ENCODE results near the gene ASTN2. TPM values are rescaled to one million over a fixed set of nuclear protein-coding genes. Genes with fewer than 3 reads are reported as not detected.
A peak's percentile ranks its signal among the peaks of the same experiment; 100 is the strongest.

ASTN2 gene
- total RNA-seq, 1 experiment from 2014 or later, result 4.8 TPM

DNA sequence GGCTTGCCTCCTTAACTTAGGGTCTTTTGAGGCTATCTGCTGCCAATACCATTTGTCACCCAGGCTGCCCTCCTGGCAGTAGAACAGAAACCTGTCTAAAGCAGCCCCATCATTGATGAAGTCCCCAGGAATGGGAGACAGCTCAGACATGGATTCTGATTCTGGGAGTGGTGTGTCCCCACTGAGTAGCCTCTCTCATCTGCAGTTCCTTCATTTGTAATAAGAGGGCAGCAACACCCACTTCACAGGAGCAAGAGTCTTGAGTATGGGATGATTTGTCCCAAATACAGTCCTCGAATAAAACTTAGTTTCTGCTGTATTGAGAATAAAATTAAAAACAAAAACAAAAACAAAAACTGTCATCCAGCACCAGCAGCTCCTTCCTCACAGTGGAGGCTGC lies 167.6 kb downstream of the ASTN2 start:
- DNase-seq (ENCODE audit: low read depth, low spot score) (no peak), ATAC-seq (no peak)
- Histone ChIP-seq H3K36me3 (ENCODE audit: control insufficient read depth in 1 of 2, insufficient read depth in 2 of 2, low read length in 2 of 2) (no peaks in the 10 kb centered on the region), H3K9ac (ENCODE audit: low read length) (no peak overlapping the region), H2AFZ (ENCODE audit: low read depth, low read length, poor library complexity, severe bottlenecking) (no peak overlapping the region), H3K9me3 (ENCODE audit: control insufficient read depth in 1 of 2, insufficient read depth in 1 of 2, low read depth in 1 of 2, low read length in 2 of 2) (peaks cover 0 to 4% of the 10 kb centered on the region in 2 experiments; a peak in 2 of 4 replicates), H3K79me2 (ENCODE audit: insufficient read depth, low read length) (no peaks in the 10 kb centered on the region), H3K27me3 (ENCODE audit: insufficient read depth, low read length) (no peaks in the 10 kb centered on the region), H3K4me2 (ENCODE audit: low read length) (no peak overlapping the region), H4K20me1 (ENCODE audit: insufficient read depth) (no peaks in the 10 kb centered on the region), H3K9me2 (ENCODE audit: insufficient read depth) (no peaks in the 10 kb centered on the region), H3K4me1 (ENCODE audit: control insufficient read depth in 1 of 2, insufficient read depth in 2 of 2, low read length in 2 of 2) (no peaks in the 10 kb centered on the region), H3K4me3 (replicated peaks in 1 of 2; ENCODE audit: low read depth in 1 of 2, low read length in 2 of 2) (no peak overlapping the region), H3K27ac (ENCODE audit: low read depth, low read length) (no peak overlapping the region)
- intact Hi-C loops (cut with micrococcal nuclease), result no loop called here
- no TSS peak for BruUV-seq (replicated peaks)
- CTCF ChIA-PET, result no interaction called here
- RAD21 ChIA-PET (ENCODE audit: low non-redundant PET in 1 of 2, low total read pairs in 2 of 2, uncharacterized antibody in 2 of 2, unreplicated experiment in 2 of 2), result no interaction called here
- POLR2A ChIA-PET, result no interaction called here
- TF ChIP-seq, protein P1, sequence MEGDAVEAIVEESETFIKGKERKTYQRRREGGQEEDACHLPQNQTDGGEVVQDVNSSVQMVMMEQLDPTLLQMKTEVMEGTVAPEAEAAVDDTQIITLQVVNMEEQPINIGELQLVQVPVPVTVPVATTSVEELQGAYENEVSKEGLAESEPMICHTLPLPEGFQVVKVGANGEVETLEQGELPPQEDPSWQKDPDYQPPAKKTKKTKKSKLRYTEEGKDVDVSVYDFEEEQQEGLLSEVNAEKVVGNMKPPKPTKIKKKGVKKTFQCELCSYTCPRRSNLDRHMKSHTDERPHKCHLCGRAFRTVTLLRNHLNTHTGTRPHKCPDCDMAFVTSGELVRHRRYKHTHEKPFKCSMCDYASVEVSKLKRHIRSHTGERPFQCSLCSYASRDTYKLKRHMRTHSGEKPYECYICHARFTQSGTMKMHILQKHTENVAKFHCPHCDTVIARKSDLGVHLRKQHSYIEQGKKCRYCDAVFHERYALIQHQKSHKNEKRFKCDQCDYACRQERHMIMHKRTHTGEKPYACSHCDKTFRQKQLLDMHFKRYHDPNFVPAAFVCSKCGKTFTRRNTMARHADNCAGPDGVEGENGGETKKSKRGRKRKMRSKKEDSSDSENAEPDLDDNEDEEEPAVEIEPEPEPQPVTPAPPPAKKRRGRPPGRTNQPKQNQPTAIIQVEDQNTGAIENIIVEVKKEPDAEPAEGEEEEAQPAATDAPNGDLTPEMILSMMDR (IDR thresholded peaks at IDR 0.05 in 2 of 3, conservative IDR thresholded peaks at IDR 0.05 in 1 of 3; ENCODE audit: borderline replicate concordance in 1 of 3, insufficient read depth in 1 of 3, low read depth in 2 of 3, low read length in 2 of 3), result peak in 1 of 3 experiments; percentile 29; a peak in 1 of 6 replicates
- TF ChIP-seq FOSL1 (IDR thresholded peaks at IDR 0.05; ENCODE audit: low read depth), result no peak
- TF ChIP-seq POLR2AphosphoS5 (IDR thresholded peaks at IDR 0.05; ENCODE audit: low read depth, low read length), result no peak

DNA sequence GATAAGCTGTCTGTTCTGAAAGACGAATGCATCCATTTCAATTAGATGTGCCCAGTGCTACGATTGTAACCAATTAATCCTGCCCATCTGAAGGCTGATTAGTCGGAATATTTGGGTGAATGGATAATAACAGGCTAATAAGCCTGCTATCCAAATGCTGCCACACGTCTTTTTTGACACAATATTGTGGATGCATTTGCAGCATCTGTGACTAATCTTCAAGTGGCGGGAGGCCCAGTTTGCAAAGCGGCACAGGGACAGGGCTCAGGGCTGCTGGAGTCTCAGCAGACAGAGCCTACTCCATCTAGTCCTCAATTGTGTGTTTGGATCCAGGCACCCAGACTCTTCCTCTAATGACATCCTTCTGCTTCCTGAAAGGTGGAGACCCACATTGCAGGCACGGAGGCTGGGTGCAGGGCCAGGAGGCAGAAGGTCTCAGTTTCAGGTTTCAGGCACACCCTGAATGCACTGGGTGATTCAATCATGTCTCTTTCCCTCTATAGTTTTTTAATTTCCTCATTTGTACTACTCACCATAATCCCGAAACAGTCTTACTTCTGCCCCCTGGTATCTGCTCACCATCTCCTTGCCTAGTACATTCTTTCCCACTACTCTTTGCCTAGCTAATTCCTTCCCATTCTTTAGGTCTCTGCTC lies 169.6 kb downstream of the ASTN2 start:
- H3K27me3 ChIP-seq (ENCODE audit: insufficient read depth, low read length), result no peaks in the 10 kb centered on the region
- H3K4me2 ChIP-seq (ENCODE audit: low read length), result no peak overlapping the region
- H3K4me1 ChIP-seq (ENCODE audit: control insufficient read depth in 1 of 2, insufficient read depth in 2 of 2, low read length in 2 of 2), result no peaks in the 10 kb centered on the region
- DNase-seq (ENCODE audit: low read depth, low spot score) (no peak), ATAC-seq (no peak)
- ChIA-PET RAD21 (ENCODE audit: low non-redundant PET in 1 of 2, low total read pairs in 2 of 2, uncharacterized antibody in 2 of 2, unreplicated experiment in 2 of 2) (no interaction called here), CTCF (no interaction called here), POLR2A (no interaction called here)
- H3K27ac ChIP-seq (ENCODE audit: low read depth, low read length), result no peak overlapping the region
- intact Hi-C loops (cut with micrococcal nuclease), result no loop called here
- no peaks in the 10 kb centered on the region for H3K9me2 ChIP-seq (ENCODE audit: insufficient read depth)
- H3K79me2 ChIP-seq (ENCODE audit: insufficient read depth, low read length), result no peaks in the 10 kb centered on the region
- TF ChIP-seq POLR2A (IDR thresholded peaks at IDR 0.05; ENCODE audit: borderline replicate concordance, extremely low read depth, insufficient read depth, insufficient read length) (no peak), ZFX (IDR thresholded peaks at IDR 0.05) (no peak), JUND (IDR thresholded peaks at IDR 0.05) (no peak)
- TF ChIP-seq, protein P2, sequence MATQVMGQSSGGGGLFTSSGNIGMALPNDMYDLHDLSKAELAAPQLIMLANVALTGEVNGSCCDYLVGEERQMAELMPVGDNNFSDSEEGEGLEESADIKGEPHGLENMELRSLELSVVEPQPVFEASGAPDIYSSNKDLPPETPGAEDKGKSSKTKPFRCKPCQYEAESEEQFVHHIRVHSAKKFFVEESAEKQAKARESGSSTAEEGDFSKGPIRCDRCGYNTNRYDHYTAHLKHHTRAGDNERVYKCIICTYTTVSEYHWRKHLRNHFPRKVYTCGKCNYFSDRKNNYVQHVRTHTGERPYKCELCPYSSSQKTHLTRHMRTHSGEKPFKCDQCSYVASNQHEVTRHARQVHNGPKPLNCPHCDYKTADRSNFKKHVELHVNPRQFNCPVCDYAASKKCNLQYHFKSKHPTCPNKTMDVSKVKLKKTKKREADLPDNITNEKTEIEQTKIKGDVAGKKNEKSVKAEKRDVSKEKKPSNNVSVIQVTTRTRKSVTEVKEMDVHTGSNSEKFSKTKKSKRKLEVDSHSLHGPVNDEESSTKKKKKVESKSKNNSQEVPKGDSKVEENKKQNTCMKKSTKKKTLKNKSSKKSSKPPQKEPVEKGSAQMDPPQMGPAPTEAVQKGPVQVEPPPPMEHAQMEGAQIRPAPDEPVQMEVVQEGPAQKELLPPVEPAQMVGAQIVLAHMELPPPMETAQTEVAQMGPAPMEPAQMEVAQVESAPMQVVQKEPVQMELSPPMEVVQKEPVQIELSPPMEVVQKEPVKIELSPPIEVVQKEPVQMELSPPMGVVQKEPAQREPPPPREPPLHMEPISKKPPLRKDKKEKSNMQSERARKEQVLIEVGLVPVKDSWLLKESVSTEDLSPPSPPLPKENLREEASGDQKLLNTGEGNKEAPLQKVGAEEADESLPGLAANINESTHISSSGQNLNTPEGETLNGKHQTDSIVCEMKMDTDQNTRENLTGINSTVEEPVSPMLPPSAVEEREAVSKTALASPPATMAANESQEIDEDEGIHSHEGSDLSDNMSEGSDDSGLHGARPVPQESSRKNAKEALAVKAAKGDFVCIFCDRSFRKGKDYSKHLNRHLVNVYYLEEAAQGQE (IDR thresholded peaks at IDR 0.05; ENCODE audit: low read depth), result no peak
- TF ChIP-seq, protein P3, sequence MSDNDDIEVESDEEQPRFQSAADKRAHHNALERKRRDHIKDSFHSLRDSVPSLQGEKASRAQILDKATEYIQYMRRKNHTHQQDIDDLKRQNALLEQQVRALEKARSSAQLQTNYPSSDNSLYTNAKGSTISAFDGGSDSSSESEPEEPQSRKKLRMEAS (IDR thresholded peaks at IDR 0.05), result no peak
- peaks cover 0 to 4% of the 10 kb centered on the region in 2 experiments; a peak in 2 of 4 replicates for H3K9me3 ChIP-seq (ENCODE audit: control insufficient read depth in 1 of 2, insufficient read depth in 1 of 2, low read depth in 1 of 2, low read length in 2 of 2)
- no peaks in the 10 kb centered on the region for H3K36me3 ChIP-seq (ENCODE audit: control insufficient read depth in 1 of 2, insufficient read depth in 2 of 2, low read length in 2 of 2)
- no peaks in the 10 kb centered on the region for H4K20me1 ChIP-seq (ENCODE audit: insufficient read depth)
- no TSS peak for BruUV-seq (replicated peaks)
- no peak overlapping the region for H2AFZ ChIP-seq (ENCODE audit: low read depth, low read length, poor library complexity, severe bottlenecking)
- no peak overlapping the region for H3K9ac ChIP-seq (ENCODE audit: low read length)
- H3K4me3 ChIP-seq (replicated peaks in 1 of 2; ENCODE audit: low read depth in 1 of 2, low read length in 2 of 2), result no peak overlapping the region
